Upper lobe of left lung (tissue), 4 donors: ENCODE data around the gene LRP1B.

Experiments
- CTCF ChIP-seq, 6 experiments: fragments of 450-650 bp in 4 of 6; fragments of 200-600 bp in 2 of 6; sonication (generic) in 2 of 6; IDR thresholded peaks; one replicate each; pipeline ENCODE4 v1.5.1; 2016 to 2019; ENCODE audit warnings: antibody characterized with exemption in 6 of 6
- EP300 ChIP-seq, 4 donors: sonication (generic); formaldehyde crosslinking; IDR thresholded peaks; one replicate each; pipeline ENCODE4 v1.5.1; 2017; ENCODE audit warnings: antibody characterized with exemption in 4 of 4, control low read depth in 2 of 4
- POLR2A ChIP-seq, 4 donors: fragments of 450-650 bp; IDR thresholded peaks; one replicate each; pipeline ENCODE4 v1.5.1; 2016 to 2017; ENCODE audit warnings: antibody characterized with exemption in 4 of 4, mild to moderate bottlenecking in 2 of 4
- POLR2AphosphoS5 ChIP-seq, 2 donors: sonication (generic); formaldehyde crosslinking; IDR thresholded peaks; one replicate each; pipeline ENCODE4 v1.5.1; 2017; ENCODE audit warnings: antibody characterized with exemption in 2 of 2

- no peak for TF ChIP-seq CTCF (IDR thresholded peaks at IDR 0.05)
- TF ChIP-seq POLR2A (IDR thresholded peaks at IDR 0.05), result no peak
- TF ChIP-seq POLR2AphosphoS5 (IDR thresholded peaks at IDR 0.05), result no peak
- TF ChIP-seq EP300 (IDR thresholded peaks at IDR 0.05), result no peak
Measured at GRCh38 chr2:140747665-140748064, 1383.2 kb downstream of the LRP1B start.
